Liver (tissue), 3 donors: Measurements from ENCODE around the gene OSTF1.

ENCODE experiments used
- CTCF ChIP-seq: fragments of 150-350 bp; IDR thresholded peaks from 2 replicates; pipeline ENCODE4 v1.5.1; 2017; ENCODE audit warnings: improper control_type of control experiment, low read depth, low read length; ENCODE audit not compliant: missing input control
- TAF1 ChIP-seq: conservative IDR thresholded peaks from 2 replicates; pipeline ENCODE4 v1.6.1; 2016; ENCODE audit warnings: antibody characterized with exemption, mild to moderate bottlenecking
- donor health status: healthy.
- donor health status: healthy.

DNA sequence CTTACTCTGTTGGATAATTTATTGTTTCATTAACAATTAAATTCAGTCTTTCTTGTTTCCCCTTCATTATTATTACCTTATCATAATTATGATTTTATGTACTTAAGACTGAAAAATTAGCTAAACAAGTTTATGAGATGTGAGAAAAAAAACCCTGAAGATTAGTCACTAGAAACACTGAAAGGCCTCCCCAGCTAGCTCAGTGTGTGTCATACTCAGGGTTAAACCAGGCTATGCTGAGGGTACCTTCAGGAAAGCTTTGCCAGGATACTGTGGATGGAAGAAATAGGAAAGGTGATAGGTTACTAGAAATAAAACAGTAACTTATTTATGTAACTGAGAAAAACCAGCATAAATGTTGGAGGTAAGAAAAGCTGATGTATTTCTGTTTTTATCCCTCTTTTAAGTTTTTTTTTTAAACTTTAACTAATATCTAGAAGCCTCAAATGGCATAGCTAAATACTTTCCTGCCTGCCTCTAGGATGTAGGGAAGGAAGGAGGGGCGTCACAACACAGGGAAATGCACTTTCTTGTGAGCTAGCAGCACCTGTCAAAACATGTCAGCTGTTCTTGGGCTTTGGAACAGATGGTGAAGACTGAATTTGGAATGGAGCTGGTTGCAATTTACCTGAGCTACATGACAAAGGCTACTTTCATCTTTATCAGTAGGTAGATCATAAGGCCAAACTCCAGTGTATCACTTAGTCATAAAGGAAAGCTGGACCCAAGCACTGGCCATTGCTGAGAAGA is 24.6 kb upstream of the OSTF1 start:
- no peak for TF ChIP-seq CTCF
- TF ChIP-seq TAF1: no peak
